ENCODE results near the gene LRRC38.

DNA sequence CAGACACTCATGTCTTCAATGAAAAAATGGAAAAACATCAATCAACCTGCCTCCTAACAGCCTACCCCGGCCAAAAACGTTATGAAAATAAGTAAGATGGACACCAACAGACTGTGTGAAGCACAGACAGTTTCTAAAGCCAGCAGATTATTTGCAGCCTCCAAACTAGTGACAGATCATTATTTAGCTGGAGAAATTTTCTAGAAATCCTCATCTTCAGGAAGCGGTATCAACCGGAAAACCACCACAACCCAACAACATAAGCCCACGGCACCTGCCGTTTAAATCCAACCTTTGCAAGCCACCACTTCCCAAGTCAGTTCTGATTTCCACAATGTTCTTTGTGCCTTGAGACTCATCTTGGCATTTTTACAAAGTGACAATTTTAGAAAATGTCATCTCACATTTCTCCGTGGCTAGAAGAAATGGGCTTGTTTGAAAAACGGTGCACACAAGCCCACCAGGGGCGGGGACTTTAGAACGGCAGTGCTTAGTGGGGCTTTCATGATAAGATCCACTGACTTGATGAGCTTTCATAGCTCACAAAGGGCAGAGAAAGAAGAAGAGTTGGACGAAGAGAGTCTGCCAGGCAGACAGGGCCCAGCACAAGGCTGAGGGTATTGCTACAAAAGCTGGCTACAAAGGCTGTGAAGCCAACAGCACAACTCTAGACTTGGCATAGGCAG is 34.5 kb downstream of the LRRC38 start:
- no peak for TF ChIP-seq CTCF (IDR thresholded peaks at IDR 0.05; ENCODE audit: low read depth, low read length)
- TF ChIP-seq POLR2A (IDR thresholded peaks at IDR 0.05; ENCODE audit: extremely low read depth, insufficient read length) = no peak
- TF ChIP-seq, protein P1, sequence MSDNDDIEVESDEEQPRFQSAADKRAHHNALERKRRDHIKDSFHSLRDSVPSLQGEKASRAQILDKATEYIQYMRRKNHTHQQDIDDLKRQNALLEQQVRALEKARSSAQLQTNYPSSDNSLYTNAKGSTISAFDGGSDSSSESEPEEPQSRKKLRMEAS (IDR thresholded peaks at IDR 0.05; ENCODE audit: low read depth, low read length) = no peak
